ENCODE measurements around the gene GALNT15. TPM values are rescaled to one million over a fixed set of nuclear protein-coding genes. Genes with fewer than 3 reads are reported as not detected.

GALNT15 gene
- total and polyA plus RNA-seq, 7 donors: 1.2 to 211 (median 36.6) TPM

- no peaks in the 10 kb centered on the region for H3K9me3 ChIP-seq
- peaks cover 0 to 31% (median 28%) of the 10 kb centered on the region in 4 donors for H3K4me1 ChIP-seq
- peak; percentile 96 for DNase-seq
- H3K36me3 ChIP-seq: no peaks in the 10 kb centered on the region
- H3K4me3 ChIP-seq: no peak overlapping the region
- TF ChIP-seq POLR2AphosphoS5 (IDR thresholded peaks at IDR 0.05): peak; percentile 60 to 89 (median 74)
- TF ChIP-seq EP300 (IDR thresholded peaks at IDR 0.05): peak in 3 of 4 donors; percentile 21 to 90 (median 68)
- no peak for TF ChIP-seq CTCF (IDR thresholded peaks at IDR 0.05)
- WGBS, 2 donors: 15 to 48% methylated on average over 4 of the region's 4 CpGs
- intact Hi-C loops (cut with DNase I): no loop called here
- H3K27me3 ChIP-seq: no peaks in the 10 kb centered on the region
- peak overlapping the region; percentile 56 to 84 (median 68) for H3K27ac ChIP-seq
Measured at GRCh38 chr3:16148783-16149182, 25.7 kb upstream of the GALNT15 start.

GRCh38 chr3:16150285-16150684 lies 24.2 kb upstream of the GALNT15 start:
- H3K4me1 ChIP-seq: peaks cover 0 to 31% (median 28%) of the 10 kb centered on the region in 4 donors
- TF ChIP-seq CTCF (IDR thresholded peaks at IDR 0.05) (no peak), POLR2A (IDR thresholded peaks at IDR 0.05) (no peak), EP300 (IDR thresholded peaks at IDR 0.05) (no peak), POLR2AphosphoS5 (IDR thresholded peaks at IDR 0.05) (no peak)
- H3K4me3 ChIP-seq: no peak overlapping the region
- H3K9me3 ChIP-seq: no peaks in the 10 kb centered on the region
- intact Hi-C loops (cut with DNase I): no loop called here
- 94 to 95% methylated on average over 1 of the region's 1 CpG for WGBS, 2 donors
- H3K27ac ChIP-seq: peak overlapping the region; percentile 41 to 77 (median 44)
- no peaks in the 10 kb centered on the region for H3K27me3 ChIP-seq
- H3K36me3 ChIP-seq: no peaks in the 10 kb centered on the region
- no peak for DNase-seq

GRCh38 chr3:16151109-16151508 lies 23.4 kb upstream of the GALNT15 start:
- Histone ChIP-seq H3K4me1 (peaks cover 0 to 31% (median 28%) of the 10 kb centered on the region in 4 donors), H3K36me3 (no peaks in the 10 kb centered on the region), H3K4me3 (no peak overlapping the region), H3K27ac (peak overlapping the region; percentile 41 to 77 (median 44)), H3K27me3 (no peaks in the 10 kb centered on the region), H3K9me3 (no peaks in the 10 kb centered on the region)
- intact Hi-C loops (cut with DNase I): no loop called here
- DNase-seq: peak; percentile 93
- WGBS, 2 donors: 59 to 72% methylated on average over 4 of the region's 4 CpGs
- TF ChIP-seq CTCF (IDR thresholded peaks at IDR 0.05) (no peak), POLR2AphosphoS5 (IDR thresholded peaks at IDR 0.05) (peak in 3 of 4 donors; percentile 21 to 28 (median 24))

- intact Hi-C loops (cut with DNase I): no loop called here
Measured at GRCh38 chr3:16168211-16168610, 6.3 kb upstream of the GALNT15 start.

More at GRCh38 chr3:16168211-16168610, 6.3 kb upstream of the GALNT15 start:
- TF ChIP-seq CTCF (IDR thresholded peaks at IDR 0.05) (no peak), POLR2AphosphoS5 (IDR thresholded peaks at IDR 0.05) (no peak), POLR2A (IDR thresholded peaks at IDR 0.05) (no peak), EP300 (IDR thresholded peaks at IDR 0.05) (no peak)
- Histone ChIP-seq H3K27me3 (no peaks in the 10 kb centered on the region), H3K36me3 (no peaks in the 10 kb centered on the region), H3K4me1 (peaks cover 0 to 1% (median 0%) of the 10 kb centered on the region in 4 donors), H3K9me3 (peaks cover 0 to 4% (median 0%) of the 10 kb centered on the region in 4 donors), H3K27ac (no peak overlapping the region), H3K4me3 (no peak overlapping the region)
- no peak for DNase-seq
- 91% methylated on average over 6 of the region's 6 CpGs for WGBS, 2 donors

Measured in sigmoid colon (tissue), 7 donors.